ENCODE results near the gene PPP1R1C. TPM values are rescaled to one million over a fixed set of nuclear protein-coding genes. Genes with fewer than 3 reads are reported as not detected.

The PPP1R1C gene
- total RNA-seq, 1 experiment from 2014 or later = 2.0 TPM

DNA sequence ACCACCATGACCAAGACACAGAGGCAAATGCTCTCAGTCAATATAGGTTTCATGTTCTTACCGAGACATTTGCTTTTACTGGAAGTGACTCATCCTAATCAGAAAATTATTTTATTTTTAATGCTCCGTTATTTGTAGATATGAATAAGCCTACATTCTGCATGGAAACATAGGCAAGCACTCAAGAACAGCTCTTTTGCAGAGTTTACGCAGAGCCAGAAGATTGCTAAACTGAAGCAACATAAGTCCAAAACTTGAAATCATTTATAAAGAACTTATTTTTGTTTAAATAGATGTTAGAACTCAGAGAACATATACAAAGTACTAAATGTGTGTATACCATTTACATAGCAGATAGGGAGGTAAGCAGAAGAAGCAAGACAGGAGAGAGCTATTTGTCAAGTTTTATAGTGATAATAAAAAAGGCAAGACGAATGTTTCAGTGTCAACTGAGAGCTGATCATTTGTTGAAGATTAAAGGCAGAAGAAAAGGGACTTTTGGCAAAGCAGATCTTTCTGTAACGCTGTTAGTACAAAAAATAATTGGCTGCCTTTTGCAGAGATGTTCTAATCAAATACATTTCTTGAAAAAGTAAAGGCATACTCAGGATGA is 12.4 kb upstream of the PPP1R1C start:
- TF ChIP-seq, protein P1, sequence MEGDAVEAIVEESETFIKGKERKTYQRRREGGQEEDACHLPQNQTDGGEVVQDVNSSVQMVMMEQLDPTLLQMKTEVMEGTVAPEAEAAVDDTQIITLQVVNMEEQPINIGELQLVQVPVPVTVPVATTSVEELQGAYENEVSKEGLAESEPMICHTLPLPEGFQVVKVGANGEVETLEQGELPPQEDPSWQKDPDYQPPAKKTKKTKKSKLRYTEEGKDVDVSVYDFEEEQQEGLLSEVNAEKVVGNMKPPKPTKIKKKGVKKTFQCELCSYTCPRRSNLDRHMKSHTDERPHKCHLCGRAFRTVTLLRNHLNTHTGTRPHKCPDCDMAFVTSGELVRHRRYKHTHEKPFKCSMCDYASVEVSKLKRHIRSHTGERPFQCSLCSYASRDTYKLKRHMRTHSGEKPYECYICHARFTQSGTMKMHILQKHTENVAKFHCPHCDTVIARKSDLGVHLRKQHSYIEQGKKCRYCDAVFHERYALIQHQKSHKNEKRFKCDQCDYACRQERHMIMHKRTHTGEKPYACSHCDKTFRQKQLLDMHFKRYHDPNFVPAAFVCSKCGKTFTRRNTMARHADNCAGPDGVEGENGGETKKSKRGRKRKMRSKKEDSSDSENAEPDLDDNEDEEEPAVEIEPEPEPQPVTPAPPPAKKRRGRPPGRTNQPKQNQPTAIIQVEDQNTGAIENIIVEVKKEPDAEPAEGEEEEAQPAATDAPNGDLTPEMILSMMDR (IDR thresholded peaks at IDR 0.05; ENCODE audit: unreplicated experiment) = no peak
- intact Hi-C loops (cut with micrococcal nuclease; ENCODE audit: unreplicated experiment) = no loop called here
- no peak for DNase-seq
- peaks cover 2% of the 10 kb centered on the region for H3K9me3 Mint-ChIP-seq (ENCODE audit: low read depth, unreplicated experiment)
- no TSS peak for BruUV-seq (replicated peaks)
- CTCF ChIA-PET = interaction anchor here (0.6 kb wide), 1 partner anchor 684 kb away, joined by 4 read pairs; no protein-coding TSS in a partner anchor
- H3K36me3 Mint-ChIP-seq (ENCODE audit: insufficient read depth, unreplicated experiment) = no peaks in the 10 kb centered on the region
- no peaks in the 10 kb centered on the region for H3K27me3 Mint-ChIP-seq (ENCODE audit: unreplicated experiment)
- no peaks in the 10 kb centered on the region for H3K4me1 Mint-ChIP-seq (ENCODE audit: low read depth, unreplicated experiment)
- no peak overlapping the region for H3K4me3 Mint-ChIP-seq (ENCODE audit: low read depth, unreplicated experiment)
- no peak overlapping the region for H3K27ac Mint-ChIP-seq (ENCODE audit: unreplicated experiment)

DNA sequence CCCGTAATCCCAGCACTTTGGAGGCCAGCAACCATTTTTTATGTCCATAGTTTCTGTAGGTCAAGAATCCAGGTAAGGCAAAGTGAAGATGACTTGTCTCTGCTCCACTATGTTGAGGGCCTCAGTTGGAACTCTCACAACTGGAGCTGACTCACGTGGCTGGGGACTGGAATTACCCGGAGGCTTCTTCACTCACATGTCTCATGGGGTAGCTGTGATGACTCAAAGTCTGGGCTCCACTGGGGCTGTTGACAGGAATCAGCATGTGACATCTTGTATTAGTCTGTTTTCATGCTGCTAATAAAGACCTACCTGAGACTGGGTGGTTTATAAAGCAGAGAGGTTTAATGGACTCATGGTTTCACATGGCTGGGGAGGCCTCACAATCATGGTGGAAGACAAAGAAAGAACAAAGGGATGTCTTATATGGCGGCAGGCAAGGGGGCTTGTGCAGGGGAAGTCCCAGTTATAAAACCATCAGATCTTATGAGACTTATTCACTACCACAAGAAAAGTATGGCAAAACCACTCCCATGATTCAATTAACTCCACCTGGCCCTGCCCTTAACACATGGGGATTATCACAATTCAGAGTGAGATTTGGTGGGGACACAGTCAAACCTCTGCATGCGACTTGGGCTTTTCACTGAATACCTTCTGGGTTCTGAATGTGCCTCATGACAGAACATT is 7.8 kb upstream of the PPP1R1C start:
- no peak overlapping the region for H3K27ac Mint-ChIP-seq (ENCODE audit: unreplicated experiment)
- no peaks in the 10 kb centered on the region for H3K27me3 Mint-ChIP-seq (ENCODE audit: unreplicated experiment)
- BruUV-seq (replicated peaks) = no TSS peak
- CTCF ChIA-PET = no interaction called here
- TF ChIP-seq, protein P1 (IDR thresholded peaks at IDR 0.05; ENCODE audit: unreplicated experiment) = no peak
- DNase-seq = no peak
- H3K36me3 Mint-ChIP-seq (ENCODE audit: insufficient read depth, unreplicated experiment) = no peaks in the 10 kb centered on the region
- intact Hi-C loops (cut with micrococcal nuclease; ENCODE audit: unreplicated experiment) = no loop called here
- H3K9me3 Mint-ChIP-seq (ENCODE audit: low read depth, unreplicated experiment) = peaks cover 2% of the 10 kb centered on the region
- no peaks in the 10 kb centered on the region for H3K4me1 Mint-ChIP-seq (ENCODE audit: low read depth, unreplicated experiment)
- H3K4me3 Mint-ChIP-seq (ENCODE audit: low read depth, unreplicated experiment) = no peak overlapping the region

DNA sequence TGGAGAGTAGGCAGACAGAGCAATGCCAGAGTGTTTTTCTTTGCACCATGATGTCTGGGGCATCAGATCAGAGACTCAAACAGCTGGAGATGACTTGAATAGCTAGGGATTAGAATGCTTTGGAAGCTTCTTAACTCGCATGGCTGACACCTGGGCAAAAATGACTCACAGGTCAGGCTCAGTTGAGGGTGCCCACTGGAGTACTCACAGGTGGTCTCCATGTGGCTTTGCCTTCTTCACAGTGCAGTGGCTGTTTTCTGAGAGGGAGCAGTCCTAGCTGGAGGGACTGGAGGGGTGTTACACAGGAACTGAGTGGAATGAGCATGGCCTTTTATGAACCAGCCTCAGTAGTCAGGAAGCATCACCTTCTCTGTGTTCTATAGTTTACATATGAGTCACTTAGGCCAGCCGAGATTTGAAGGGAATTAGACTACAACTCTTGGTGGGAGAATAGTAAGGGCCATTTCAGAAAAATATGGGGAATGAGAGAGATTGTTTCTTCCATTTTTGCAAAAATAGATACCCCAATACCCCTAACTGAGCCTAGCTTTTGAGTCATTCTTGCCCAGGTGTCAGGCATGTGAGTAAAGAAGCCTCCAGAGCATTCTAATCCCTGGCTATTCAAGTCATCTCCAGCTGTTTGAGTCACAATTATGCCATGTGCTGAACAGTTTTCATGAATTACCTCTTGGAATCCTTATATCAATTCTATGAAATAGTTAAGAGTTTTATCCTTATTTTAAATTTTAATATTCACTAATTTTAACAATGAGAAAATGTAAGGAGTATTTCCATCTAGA is 7.1 kb upstream of the PPP1R1C start:
- intact Hi-C loops (cut with micrococcal nuclease; ENCODE audit: unreplicated experiment) = no loop called here
- TF ChIP-seq, protein P1 (IDR thresholded peaks at IDR 0.05; ENCODE audit: unreplicated experiment) = no peak
- H3K27ac Mint-ChIP-seq (ENCODE audit: unreplicated experiment) = no peak overlapping the region
- peaks cover 2% of the 10 kb centered on the region for H3K9me3 Mint-ChIP-seq (ENCODE audit: low read depth, unreplicated experiment)
- H3K4me1 Mint-ChIP-seq (ENCODE audit: low read depth, unreplicated experiment) = no peaks in the 10 kb centered on the region
- no peak overlapping the region for H3K4me3 Mint-ChIP-seq (ENCODE audit: low read depth, unreplicated experiment)
- no peaks in the 10 kb centered on the region for H3K27me3 Mint-ChIP-seq (ENCODE audit: unreplicated experiment)
- BruUV-seq (replicated peaks) = no TSS peak
- no peak for DNase-seq
- H3K36me3 Mint-ChIP-seq (ENCODE audit: insufficient read depth, unreplicated experiment) = no peaks in the 10 kb centered on the region
- CTCF ChIA-PET = no interaction called here

DNA sequence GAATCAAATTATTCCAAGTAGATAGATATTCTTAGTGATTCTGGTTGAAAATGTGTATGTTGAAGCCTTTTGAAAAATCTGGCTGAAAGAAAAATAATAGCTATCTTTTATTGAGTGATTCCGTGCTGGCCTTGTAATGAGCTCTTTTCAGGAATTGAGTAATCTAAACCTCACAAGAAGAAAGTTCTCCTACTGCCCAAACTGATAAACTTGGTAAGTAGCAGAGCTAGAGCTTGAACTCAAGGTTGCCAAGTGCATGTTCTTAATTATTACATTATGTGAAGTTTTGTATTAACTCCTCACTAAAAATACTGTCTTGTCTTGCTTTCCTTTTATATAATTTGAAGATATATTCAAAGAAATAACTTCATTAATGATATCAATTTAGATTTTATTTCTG is 1.6 kb upstream of the PPP1R1C start:
- Mint-ChIP-seq H3K4me3 (ENCODE audit: low read depth, unreplicated experiment) (no peak overlapping the region), H3K36me3 (ENCODE audit: insufficient read depth, unreplicated experiment) (no peaks in the 10 kb centered on the region), H3K27me3 (ENCODE audit: unreplicated experiment) (no peaks in the 10 kb centered on the region), H3K4me1 (ENCODE audit: low read depth, unreplicated experiment) (no peaks in the 10 kb centered on the region), H3K27ac (ENCODE audit: unreplicated experiment) (no peak overlapping the region), H3K9me3 (ENCODE audit: low read depth, unreplicated experiment) (no peaks in the 10 kb centered on the region)
- no TSS peak for BruUV-seq (replicated peaks)
- intact Hi-C loops (cut with micrococcal nuclease; ENCODE audit: unreplicated experiment) = no loop called here
- no peak for DNase-seq
- TF ChIP-seq, protein P1 (IDR thresholded peaks at IDR 0.05; ENCODE audit: unreplicated experiment) = no peak
- CTCF ChIA-PET = interaction anchor here (0.6 kb wide), 1 partner anchor 988 kb away, joined by 3 read pairs; no protein-coding TSS in a partner anchor
